Mucosa of descending colon (tissue), 3 donors: Measurements from ENCODE around the gene ANO10. TPM values are rescaled to one million over a fixed set of nuclear protein-coding genes. Genes with fewer than 3 reads are reported as not detected.
"Not testable (repeated sequence)": the region's sequence is repeated elsewhere in the genome, so short reads cannot be mapped to it uniquely, and the experiment has no call there.

ENCODE experiments used
- ATAC-seq: fragments of 200-7000 bp; cut with Tn5 transposase; one replicate; pipeline ENCODE4 v1.9.1; 2020; ENCODE audit warnings: mild to moderate bottlenecking, moderate library complexity
- DNase-seq, 3 donors: peaks; one replicate each; pipeline ENCODE4 v3.0.0-alpha.2; 2020
- H3K36me3 ChIP-seq: fragments of 200-600 bp; one replicate; pipeline ENCODE4 v1.8.0; 2021; ENCODE audit warnings: low read depth, mild to moderate bottlenecking
- H3K4me1 ChIP-seq: fragments of 200-600 bp; one replicate; pipeline ENCODE4 v1.8.0; 2021; ENCODE audit warnings: low read depth, mild to moderate bottlenecking
- H3K4me3 ChIP-seq: fragments of 200-600 bp; one replicate; pipeline ENCODE4 v1.8.0; 2021; ENCODE audit warnings: mild to moderate bottlenecking
- H3K9me3 ChIP-seq: fragments of 200-600 bp; one replicate; pipeline ENCODE4 v1.8.0; 2021; ENCODE audit warnings: mild to moderate bottlenecking
- intact Hi-C, 2 donors: fragments of 100-400 bp; cut with DNase I in 1 of 2; cut with micrococcal nuclease in 1 of 2; formaldehyde crosslinking; loops; one replicate each; pipeline versions ENCODE4 v1.11.0 to v1.11.1; 2022; cut with DNase I, micrococcal nuclease
- total RNA-seq, 3 donors: library from RNA; stranded (reverse); fragmentation: NEBNext Ultra II Directional in 2 of 3; extraction: Animal tissue kit (Norgen Biotek cat#: 25700) in 2 of 3; gene quantifications; one replicate each; pipeline versions ENCODE4 v1.2.1 to v1.2.4, GENCODE V29; 2021 to 2023
- TF ChIP-seq, protein P1 (sequence below): fragments of 200-600 bp; IDR thresholded peaks from one replicate; pipeline ENCODE4 v1.8.0; 2022; ENCODE audit warnings: antibody characterized with exemption, mild to moderate bottlenecking
- donor health status: DM: no; HTN: no; CAD: no; lungs with moderate emphysema.
- donor health status: DM: no; HTN: no; CAD: no.
- donor health status: DM: no; HTN: yes; CAD: no.

Gene ANO10
- total RNA-seq, 3 donors from 2014 or later: 46.6 to 100.0 (median 64.1) TPM

DNA sequence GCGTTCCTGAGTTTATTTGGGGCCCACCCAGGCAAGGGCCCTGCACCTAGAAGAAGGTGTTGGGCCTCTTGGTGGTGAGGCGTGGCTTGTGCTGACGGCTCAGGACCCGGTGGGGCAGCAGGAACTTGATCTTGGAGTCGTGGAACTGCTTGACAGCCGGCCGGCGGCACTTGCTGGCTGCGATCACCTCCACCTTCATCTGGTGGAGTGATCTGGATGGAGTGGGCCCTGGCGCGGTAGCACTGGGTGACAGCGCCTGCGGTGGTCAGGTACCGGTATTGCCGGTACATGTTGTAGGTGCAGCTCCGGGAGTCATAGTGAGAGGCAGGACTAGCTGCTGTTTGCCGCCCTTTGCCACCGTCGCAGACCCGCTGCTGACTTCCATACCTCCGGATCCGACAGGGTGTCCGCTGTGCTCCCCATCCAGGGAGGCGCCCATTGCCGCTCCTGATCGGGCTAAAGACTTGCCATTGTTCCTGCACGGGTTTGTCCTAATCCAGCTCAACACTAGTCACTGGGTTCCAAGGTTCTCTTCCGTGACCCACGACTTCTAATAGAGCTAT lies 136.8 kb downstream of the ANO10 start:
- Histone ChIP-seq H3K9me3 (no peaks in the 10 kb centered on the region), H3K36me3 (no peaks in the 10 kb centered on the region), H3K4me1 (no peaks in the 10 kb centered on the region), H3K4me3 (no peak overlapping the region)
- no peak for ATAC-seq
- DNase-seq: no peak
- TF ChIP-seq, protein P1, sequence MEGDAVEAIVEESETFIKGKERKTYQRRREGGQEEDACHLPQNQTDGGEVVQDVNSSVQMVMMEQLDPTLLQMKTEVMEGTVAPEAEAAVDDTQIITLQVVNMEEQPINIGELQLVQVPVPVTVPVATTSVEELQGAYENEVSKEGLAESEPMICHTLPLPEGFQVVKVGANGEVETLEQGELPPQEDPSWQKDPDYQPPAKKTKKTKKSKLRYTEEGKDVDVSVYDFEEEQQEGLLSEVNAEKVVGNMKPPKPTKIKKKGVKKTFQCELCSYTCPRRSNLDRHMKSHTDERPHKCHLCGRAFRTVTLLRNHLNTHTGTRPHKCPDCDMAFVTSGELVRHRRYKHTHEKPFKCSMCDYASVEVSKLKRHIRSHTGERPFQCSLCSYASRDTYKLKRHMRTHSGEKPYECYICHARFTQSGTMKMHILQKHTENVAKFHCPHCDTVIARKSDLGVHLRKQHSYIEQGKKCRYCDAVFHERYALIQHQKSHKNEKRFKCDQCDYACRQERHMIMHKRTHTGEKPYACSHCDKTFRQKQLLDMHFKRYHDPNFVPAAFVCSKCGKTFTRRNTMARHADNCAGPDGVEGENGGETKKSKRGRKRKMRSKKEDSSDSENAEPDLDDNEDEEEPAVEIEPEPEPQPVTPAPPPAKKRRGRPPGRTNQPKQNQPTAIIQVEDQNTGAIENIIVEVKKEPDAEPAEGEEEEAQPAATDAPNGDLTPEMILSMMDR: no peak
- intact Hi-C loops: no loop called here

GRCh38 chr3:43481375-43481774 lies 140.4 kb downstream of the ANO10 start:
- ATAC-seq: no peak
- H3K4me3 ChIP-seq: no peak overlapping the region
- no peaks in the 10 kb centered on the region for H3K36me3 ChIP-seq
- H3K9me3 ChIP-seq: no peaks in the 10 kb centered on the region
- DNase-seq: no peak
- no peaks in the 10 kb centered on the region for H3K4me1 ChIP-seq
- TF ChIP-seq, protein P1: no peak
- intact Hi-C loops: no loop called here

DNA sequence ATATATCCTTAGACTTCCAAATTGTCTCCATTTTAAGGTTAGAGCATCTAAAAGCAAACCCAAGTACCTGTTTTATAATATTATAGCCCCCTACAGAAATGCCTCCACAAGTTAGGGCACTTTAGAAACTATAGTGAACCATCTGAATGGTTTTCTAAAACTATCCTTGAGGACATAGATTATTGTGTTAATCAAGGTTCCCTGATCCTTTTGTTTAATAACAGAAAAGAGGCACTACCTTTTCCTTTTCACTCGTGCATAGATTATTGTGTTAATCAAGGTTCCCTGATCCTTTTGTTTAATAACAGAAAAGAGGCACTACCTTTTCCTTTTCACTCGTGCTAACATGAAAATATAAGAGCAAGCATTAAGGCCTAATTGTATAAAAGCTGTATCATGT lies 143.0 kb downstream of the ANO10 start:
- ATAC-seq, DNase-seq, H3K4me1 ChIP-seq, H3K36me3 ChIP-seq, H3K9me3 ChIP-seq, H3K4me3 ChIP-seq, intact Hi-C loops: not testable (repeated sequence)

GRCh38 chr3:43478118-43478785 lies 143.6 kb downstream of the ANO10 start:
- no peaks in the 10 kb centered on the region for H3K4me1 ChIP-seq
- TF ChIP-seq, protein P1: no peak
- ATAC-seq: no peak
- DNase-seq: no peak
- intact Hi-C loops: no loop called here
- no peaks in the 10 kb centered on the region for H3K9me3 ChIP-seq
- H3K4me3 ChIP-seq: no peak overlapping the region
- H3K36me3 ChIP-seq: no peaks in the 10 kb centered on the region

GRCh38 chr3:43477600-43477999 lies 144.2 kb downstream of the ANO10 start:
- ATAC-seq (peak; percentile 79), DNase-seq (peak in 2 of 3 donors; percentile 27 to 59)
- TF ChIP-seq, protein P1: no peak
- Histone ChIP-seq H3K4me1 (no peaks in the 10 kb centered on the region), H3K9me3 (no peaks in the 10 kb centered on the region), H3K4me3 (no peak overlapping the region), H3K36me3 (no peaks in the 10 kb centered on the region)
- intact Hi-C loops: no loop called here

GRCh38 chr3:43473737-43474136 lies 148.1 kb downstream of the ANO10 start:
- DNase-seq: no peak
- H3K4me1 ChIP-seq: no peaks in the 10 kb centered on the region
- no peaks in the 10 kb centered on the region for H3K36me3 ChIP-seq
- no peak overlapping the region for H3K4me3 ChIP-seq
- no peaks in the 10 kb centered on the region for H3K9me3 ChIP-seq
- TF ChIP-seq, protein P1: no peak
- intact Hi-C loops: no loop called here
- ATAC-seq: no peak
